Activated naive CD4-positive, alpha-beta T cell treated with anti-CD3 and anti-CD28 coated beads, Interleukin-2, amount 50 U/mL, for 24 hours (primary cell): ENCODE results near the gene AVPR2.

Source experiments
- H3K27ac Mint-ChIP-seq: one replicate; pipeline ENCODE4 v1.8.0; 2021; ENCODE audit warnings: mild to moderate bottlenecking, mixed read lengths
- H3K27me3 Mint-ChIP-seq: one replicate; pipeline ENCODE4 v1.8.0; 2021; ENCODE audit warnings: mixed read lengths
- H3K36me3 Mint-ChIP-seq: one replicate; pipeline ENCODE4 v1.8.0; 2021; ENCODE audit warnings: mixed read lengths
- H3K4me1 Mint-ChIP-seq: one replicate; pipeline ENCODE4 v1.8.0; 2021; ENCODE audit warnings: mixed read lengths
- H3K4me3 Mint-ChIP-seq: one replicate; pipeline ENCODE4 v1.8.0; 2021; ENCODE audit warnings: mild to moderate bottlenecking, mixed read lengths
- H3K9me3 Mint-ChIP-seq: one replicate; pipeline ENCODE4 v1.8.0; 2021; ENCODE audit warnings: mixed read lengths

The AVPR2 gene

GRCh38 chrX:153927922-153928760 is 23.7 kb downstream of the AVPR2 start:
- H3K9me3 Mint-ChIP-seq = no peaks in the 10 kb centered on the region
- peak overlapping the region; percentile 94 for H3K4me3 Mint-ChIP-seq
- no peaks in the 10 kb centered on the region for H3K27me3 Mint-ChIP-seq
- peak overlapping the region; percentile 90 for H3K27ac Mint-ChIP-seq
- peaks cover 27% of the 10 kb centered on the region for H3K4me1 Mint-ChIP-seq
- H3K36me3 Mint-ChIP-seq = peaks cover 6% of the 10 kb centered on the region

- no peak overlapping the region for H3K27ac Mint-ChIP-seq
- H3K4me1 Mint-ChIP-seq = peaks cover 25% of the 10 kb centered on the region
- H3K36me3 Mint-ChIP-seq = peaks cover 6% of the 10 kb centered on the region
- H3K4me3 Mint-ChIP-seq = peak overlapping the region; percentile 80
- H3K27me3 Mint-ChIP-seq = no peaks in the 10 kb centered on the region
- no peaks in the 10 kb centered on the region for H3K9me3 Mint-ChIP-seq
Measured at GRCh38 chrX:153928846-153929245, 24.4 kb downstream of the AVPR2 start.

DNA sequence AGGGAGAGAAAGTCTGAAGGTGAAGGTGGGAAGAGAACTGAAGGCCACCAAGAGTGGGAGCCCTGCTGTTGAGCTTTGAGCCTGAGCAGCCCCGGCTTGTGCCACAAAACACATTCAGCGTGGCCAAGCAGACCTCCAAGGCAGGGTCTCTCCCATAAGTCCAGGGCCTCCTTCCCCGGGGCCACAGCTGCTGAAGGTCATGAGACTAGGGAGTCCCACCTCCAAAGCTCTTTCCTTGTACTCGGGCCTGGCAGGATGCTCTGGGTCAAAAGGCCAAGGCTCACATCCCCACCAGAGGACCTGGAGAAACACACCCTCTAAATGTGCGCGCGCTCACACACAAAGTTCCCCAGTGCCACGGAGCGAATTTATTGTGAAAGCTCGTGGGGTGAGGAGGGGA is 25.1 kb downstream of the AVPR2 start:
- no peaks in the 10 kb centered on the region for H3K27me3 Mint-ChIP-seq
- H3K4me1 Mint-ChIP-seq = peaks cover 24% of the 10 kb centered on the region
- no peaks in the 10 kb centered on the region for H3K9me3 Mint-ChIP-seq
- no peak overlapping the region for H3K4me3 Mint-ChIP-seq
- peaks cover 6% of the 10 kb centered on the region for H3K36me3 Mint-ChIP-seq
- H3K27ac Mint-ChIP-seq = no peak overlapping the region

- Mint-ChIP-seq H3K27ac (no peak overlapping the region), H3K36me3 (peaks cover 6% of the 10 kb centered on the region), H3K9me3 (no peaks in the 10 kb centered on the region), H3K27me3 (no peaks in the 10 kb centered on the region), H3K4me3 (no peak overlapping the region), H3K4me1 (peaks cover 20% of the 10 kb centered on the region)
Measured at GRCh38 chrX:153930011-153930910, 25.8 kb downstream of the AVPR2 start.

DNA sequence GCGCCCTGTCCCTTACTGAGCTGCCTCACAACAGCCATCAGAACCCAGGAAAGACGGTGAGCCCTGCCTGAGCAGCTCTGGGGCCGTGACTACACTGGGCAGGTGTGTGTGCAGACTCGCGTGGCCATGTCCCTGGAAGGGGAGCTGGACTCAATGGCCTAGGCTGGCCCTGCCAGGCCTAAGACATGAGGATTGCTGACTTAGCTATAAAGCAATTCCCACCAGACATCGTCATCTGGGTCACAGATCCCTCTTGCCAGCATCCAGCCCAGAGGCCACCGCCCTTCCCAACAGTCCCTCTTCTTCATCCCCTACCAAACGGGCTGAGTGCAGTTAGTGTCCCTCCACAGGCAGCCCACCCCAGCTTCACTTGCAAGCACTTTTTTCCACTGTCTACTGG is 26.7 kb downstream of the AVPR2 start:
- Mint-ChIP-seq H3K4me1 (peaks cover 20% of the 10 kb centered on the region), H3K36me3 (peaks cover 6% of the 10 kb centered on the region), H3K27me3 (no peaks in the 10 kb centered on the region), H3K27ac (peak overlapping the region; percentile 88), H3K9me3 (no peaks in the 10 kb centered on the region), H3K4me3 (no peak overlapping the region)

GRCh38 chrX:153931748-153932147 is 27.3 kb downstream of the AVPR2 start:
- H3K4me3 Mint-ChIP-seq = no peak overlapping the region
- no peaks in the 10 kb centered on the region for H3K9me3 Mint-ChIP-seq
- peaks cover 24% of the 10 kb centered on the region for H3K4me1 Mint-ChIP-seq
- no peak overlapping the region for H3K27ac Mint-ChIP-seq
- H3K36me3 Mint-ChIP-seq = peaks cover 6% of the 10 kb centered on the region
- H3K27me3 Mint-ChIP-seq = no peaks in the 10 kb centered on the region

- peaks cover 6% of the 10 kb centered on the region for H3K36me3 Mint-ChIP-seq
- H3K4me1 Mint-ChIP-seq = peaks cover 24% of the 10 kb centered on the region
- H3K27me3 Mint-ChIP-seq = no peaks in the 10 kb centered on the region
- H3K27ac Mint-ChIP-seq = no peak overlapping the region
- H3K4me3 Mint-ChIP-seq = peak overlapping the region; percentile 51
- H3K9me3 Mint-ChIP-seq = no peaks in the 10 kb centered on the region
Measured at GRCh38 chrX:153932220-153932915, 27.9 kb downstream of the AVPR2 start.

DNA sequence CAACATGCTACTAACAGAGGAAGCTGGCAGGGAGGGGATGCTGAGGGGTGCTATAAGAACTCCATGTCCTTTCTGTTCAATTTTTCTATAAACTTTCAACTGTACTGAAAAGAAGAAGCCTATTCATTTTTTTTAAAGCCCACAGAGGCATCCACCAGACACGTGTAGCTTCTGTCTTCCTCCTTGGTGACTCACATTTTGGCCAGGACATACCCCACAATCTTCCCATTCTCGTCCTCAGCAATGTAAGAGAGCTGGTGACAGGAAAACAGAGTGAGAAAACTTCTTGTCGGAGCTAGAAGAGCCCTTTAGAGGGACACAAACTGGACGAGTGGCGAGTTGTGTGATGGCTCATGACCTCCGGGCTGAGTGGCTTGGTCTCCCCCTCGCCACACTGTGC is 29.3 kb downstream of the AVPR2 start:
- Mint-ChIP-seq H3K36me3 (peaks cover 4% of the 10 kb centered on the region), H3K27me3 (no peaks in the 10 kb centered on the region), H3K27ac (peak overlapping the region; percentile 84), H3K4me3 (peak overlapping the region; percentile 88), H3K9me3 (no peaks in the 10 kb centered on the region), H3K4me1 (peaks cover 20% of the 10 kb centered on the region)

- H3K27me3 Mint-ChIP-seq = no peaks in the 10 kb centered on the region
- peak overlapping the region; percentile 88 for H3K4me3 Mint-ChIP-seq
- peak overlapping the region; percentile 84 for H3K27ac Mint-ChIP-seq
- H3K9me3 Mint-ChIP-seq = no peaks in the 10 kb centered on the region
- peaks cover 4% of the 10 kb centered on the region for H3K36me3 Mint-ChIP-seq
- H3K4me1 Mint-ChIP-seq = peaks cover 16% of the 10 kb centered on the region
Measured at GRCh38 chrX:153934148-153934761, 29.8 kb downstream of the AVPR2 start.

DNA sequence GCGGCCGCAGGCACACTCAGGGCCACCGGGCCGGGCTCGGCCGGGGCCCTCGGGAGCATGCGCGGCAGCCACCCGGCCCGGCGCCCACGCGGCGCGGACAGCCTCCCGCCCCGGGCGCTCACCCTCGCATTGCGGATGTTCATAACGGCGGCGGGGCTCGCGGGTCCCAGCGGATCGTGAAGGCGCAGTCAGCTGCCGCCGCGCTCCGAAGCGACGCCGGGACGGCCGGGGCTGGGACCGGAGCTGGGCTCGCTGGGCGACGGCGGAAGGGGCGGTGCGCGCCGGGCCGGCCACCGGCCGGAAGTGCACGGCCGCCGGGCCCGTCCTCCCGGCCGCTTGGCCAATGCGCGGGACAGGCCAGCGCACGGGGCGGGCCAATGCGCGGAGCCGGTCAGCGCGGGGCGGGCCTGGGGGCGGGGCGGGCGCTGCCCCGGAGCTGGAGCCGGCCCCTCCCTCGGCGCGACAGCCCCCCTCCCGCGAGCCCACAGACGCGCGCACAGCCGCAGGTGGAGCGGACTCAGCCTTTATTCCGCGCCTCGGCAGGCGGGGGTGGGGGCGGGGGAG is 30.4 kb downstream of the AVPR2 start, which contains the start of gene NAA10:
NAA10 (minus strand) TSS at position 276 of the 564 bp plus-strand sequence; CDS start at position 143, 133 bp downstream.
- Mint-ChIP-seq H3K27me3 (no peaks in the 10 kb centered on the region), H3K4me3 (peak within 1 kb of the TSS; percentile 88), H3K27ac (peak within 1 kb of the TSS; percentile 84), H3K4me1 (peaks cover 15% of the 10 kb centered on the region), H3K9me3 (no peaks in the 10 kb centered on the region), H3K36me3 (peaks cover 4% of the 10 kb centered on the region)

DNA sequence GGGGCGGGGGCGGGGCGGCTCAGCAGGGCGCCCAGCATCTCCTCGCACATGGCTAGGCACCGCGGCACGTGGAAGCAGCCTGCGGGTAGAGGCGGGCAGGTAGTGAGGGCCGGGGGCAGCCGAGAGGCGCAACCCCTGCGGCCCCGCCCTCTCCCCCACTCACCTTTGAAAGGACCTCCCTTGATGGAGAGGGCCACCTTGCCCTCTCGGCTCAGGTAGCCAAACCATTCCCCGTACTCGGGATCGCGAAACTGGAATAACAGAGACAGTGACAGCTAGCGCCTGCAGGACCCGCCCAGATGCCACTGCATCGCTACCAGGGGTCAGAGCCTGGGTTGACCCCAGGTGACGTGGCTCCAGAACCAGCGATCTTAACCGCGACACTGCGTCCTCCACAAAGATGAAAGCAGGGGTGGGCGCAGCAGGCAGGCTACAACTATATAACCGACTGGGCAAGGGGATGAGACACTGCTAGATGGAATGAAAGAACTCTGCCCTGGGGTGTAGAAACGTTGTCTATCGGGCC is 30.9 kb downstream of the AVPR2 start:
- H3K9me3 Mint-ChIP-seq = no peaks in the 10 kb centered on the region
- peak overlapping the region; percentile 79 for H3K4me3 Mint-ChIP-seq
- peaks cover 18% of the 10 kb centered on the region for H3K4me1 Mint-ChIP-seq
- H3K27me3 Mint-ChIP-seq = no peaks in the 10 kb centered on the region
- peak overlapping the region; percentile 74 for H3K27ac Mint-ChIP-seq
- H3K36me3 Mint-ChIP-seq = peaks cover 4% of the 10 kb centered on the region

DNA sequence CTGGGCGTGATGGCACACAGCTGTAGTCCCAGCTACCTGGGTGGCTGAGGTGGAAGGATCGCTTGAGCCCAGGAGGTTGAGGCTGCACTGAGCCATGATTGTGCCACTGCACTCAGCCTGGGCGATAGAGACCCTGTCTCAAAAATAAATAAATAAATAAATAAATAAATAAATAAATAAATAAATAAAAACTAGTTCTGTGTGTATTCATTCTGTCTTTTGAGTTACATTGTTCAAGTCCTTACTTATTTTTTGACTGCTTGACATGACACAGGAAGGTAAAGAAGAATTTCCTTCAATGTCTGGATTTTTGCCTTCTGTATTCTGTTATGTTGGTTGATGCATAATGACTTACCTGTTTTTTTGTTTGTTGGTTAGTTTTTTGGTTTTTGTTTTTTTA is 32.6 kb downstream of the AVPR2 start:
- H3K9me3 Mint-ChIP-seq = no peaks in the 10 kb centered on the region
- peak overlapping the region; percentile 68 for H3K27ac Mint-ChIP-seq
- H3K36me3 Mint-ChIP-seq = no peaks in the 10 kb centered on the region
- H3K4me3 Mint-ChIP-seq = no peak overlapping the region
- H3K27me3 Mint-ChIP-seq = no peaks in the 10 kb centered on the region
- H3K4me1 Mint-ChIP-seq = peaks cover 20% of the 10 kb centered on the region

DNA sequence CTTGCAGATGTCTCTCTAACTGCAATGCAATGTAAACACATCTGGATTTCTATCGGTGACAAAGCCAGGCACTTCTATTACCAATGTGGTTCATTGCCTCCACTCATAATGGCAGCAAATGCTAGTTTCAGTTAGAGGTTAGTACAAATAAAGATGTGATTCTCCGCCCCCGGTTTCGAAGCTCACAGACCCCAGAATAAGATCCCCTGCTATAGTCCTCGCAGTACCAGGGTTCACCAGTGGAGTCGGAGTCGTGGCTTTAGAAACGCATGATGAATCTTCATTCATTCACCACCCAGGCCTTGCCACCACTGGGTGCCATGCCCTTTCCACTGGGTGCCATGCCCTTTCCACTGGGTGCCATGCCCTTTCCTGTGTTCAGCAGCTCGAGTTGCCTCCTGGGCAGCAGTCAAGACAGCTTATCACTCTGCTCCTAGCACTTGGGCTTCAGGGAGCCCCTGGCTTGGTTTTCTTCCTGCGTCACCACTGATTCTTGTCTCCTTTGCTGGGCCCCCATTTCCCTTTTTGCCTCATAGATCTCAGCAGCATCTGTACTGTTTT is 33.8 kb downstream of the AVPR2 start:
- peaks cover 20% of the 10 kb centered on the region for H3K4me1 Mint-ChIP-seq
- H3K27ac Mint-ChIP-seq = no peak overlapping the region
- H3K27me3 Mint-ChIP-seq = no peaks in the 10 kb centered on the region
- H3K4me3 Mint-ChIP-seq = no peak overlapping the region
- no peaks in the 10 kb centered on the region for H3K9me3 Mint-ChIP-seq
- no peaks in the 10 kb centered on the region for H3K36me3 Mint-ChIP-seq

- H3K36me3 Mint-ChIP-seq = no peaks in the 10 kb centered on the region
- no peaks in the 10 kb centered on the region for H3K27me3 Mint-ChIP-seq
- peaks cover 16% of the 10 kb centered on the region for H3K4me1 Mint-ChIP-seq
- no peak overlapping the region for H3K4me3 Mint-ChIP-seq
- no peak overlapping the region for H3K27ac Mint-ChIP-seq
- no peaks in the 10 kb centered on the region for H3K9me3 Mint-ChIP-seq
Measured at GRCh38 chrX:153939573-153939972, 35.1 kb downstream of the AVPR2 start.
